Adipose tissue (tissue), 3 donors: Measurements from ENCODE around the gene SLF1. TPM values are rescaled to one million over a fixed set of nuclear protein-coding genes. Genes with fewer than 3 reads are reported as not detected.
"Not testable (repeated sequence)": the region's sequence is repeated elsewhere in the genome, so short reads cannot be mapped to it uniquely, and the experiment has no call there.

ENCODE experiments used
- H3K27ac ChIP-seq: one replicate; pipeline ENCODE4 v1.5.1; 2013; ENCODE audit warnings: low read depth, low read length
- WGBS, 3 donors: extraction: QIAGEN DNeasy Blood & Tissue Kit; methylation state at CpG; one replicate each; pipeline ENCODE4 v1.1.7; 2013; 5-methylcytosine and 5-hydroxymethylcytosine counted together
- polyA plus RNA-seq, 3 donors: library from polyadenylated mRNA; stranded (reverse); fragments of 200-250 nt; gene quantifications; one replicate each; pipeline ENCODE4 v1.2.3, GENCODE V29; 2013
- donor health status: healthy with polysubstance abuse.
- donor health status: Bipolar disorder and iron deficiency.
- donor health status: healthy.

SLF1 gene
- polyA plus RNA-seq = 1 to 10 TPM; 1.0 to 1.8 (median 1.6) TPM

- 0 to 1% (median 0%) methylated on average over 63 of the region's 63 CpGs for WGBS, 3 donors
- H3K27ac ChIP-seq = no peak within 1 kb of the TSS
Observed at GRCh38 chr5:94618493-94619328, at the start of gene SLF1, which contains the start of gene KIAA0825. Gene SLF1, plus strand, starts transcription at chr5:94618669. Its CDS starts 10,142 bp downstream, at chr5:94628811. Gene KIAA0825, minus strand, starts transcription at chr5:94618604. Its CDS starts 81,478 bp downstream, at chr5:94537126.

- no peak overlapping the region for H3K27ac ChIP-seq
Observed at GRCh38 chr5:94571415-94571814, 47.1 kb upstream of the SLF1 start.

GRCh38 chr5:94573349-94573748, 45.1 kb upstream of the SLF1 start:
- not testable (repeated sequence) for H3K27ac ChIP-seq
- 83 to 96% (median 88%) methylated on average over 1 of the region's 1 CpG for WGBS, 3 donors

- 79 to 85% (median 80%) methylated on average over 4 of the region's 4 CpGs for WGBS, 3 donors
Observed at GRCh38 chr5:94575196-94575595, 43.3 kb upstream of the SLF1 start.

GRCh38 chr5:94577466-94578245, 40.8 kb upstream of the SLF1 start:
- no peak overlapping the region for H3K27ac ChIP-seq

More at GRCh38 chr5:94575196-94575595, 43.3 kb upstream of the SLF1 start:
- no peak overlapping the region for H3K27ac ChIP-seq

- no peak overlapping the region for H3K27ac ChIP-seq
- WGBS, 3 donors = 63 to 97% (median 67%) methylated on average over 7 of the region's 7 CpGs
Observed at GRCh38 chr5:94595281-94595840, 23.1 kb upstream of the SLF1 start.

GRCh38 chr5:94613583-94613982, 4.9 kb upstream of the SLF1 start:
- 43 to 80% (median 80%) methylated on average over 2 of the region's 2 CpGs for WGBS, 3 donors
- no peak overlapping the region for H3K27ac ChIP-seq

- no peak overlapping the region for H3K27ac ChIP-seq
- 74 to 96% (median 88%) methylated on average over 2 of the region's 2 CpGs for WGBS, 3 donors
Observed at GRCh38 chr5:94614156-94614805, 4.2 kb upstream of the SLF1 start.

- 92 to 99% (median 97%) methylated on average over 3 of the region's 3 CpGs for WGBS, 3 donors
- no peak overlapping the region for H3K27ac ChIP-seq
Observed at GRCh38 chr5:94615862-94616261, 2.6 kb upstream of the SLF1 start.

- 0% methylated on average over 23 of the region's 23 CpGs for WGBS, 3 donors
Observed at GRCh38 chr5:94618029-94618492, 408 bp upstream of the SLF1 start.

GRCh38 chr5:94620256-94620655, 1.8 kb downstream of the SLF1 start:
- no peak overlapping the region for H3K27ac ChIP-seq
- WGBS, 3 donors = 75 to 96% (median 84%) methylated on average over 5 of the region's 5 CpGs

More at GRCh38 chr5:94618029-94618492, 408 bp upstream of the SLF1 start:
- no peak overlapping the region for H3K27ac ChIP-seq

- H3K27ac ChIP-seq = no peak overlapping the region
- whole genome bisulfite sequencing, 3 donors = 57 to 74% (median 72%) methylated on average over 5 of the region's 5 CpGs
Observed at GRCh38 chr5:94621763-94622162, 3.3 kb downstream of the SLF1 start.

- H3K27ac ChIP-seq = no peak overlapping the region
Observed at GRCh38 chr5:94623011-94623410, 4.5 kb downstream of the SLF1 start.

- 50 to 75% (median 72%) methylated on average over 2 of the region's 2 CpGs for whole genome bisulfite sequencing, 3 donors
- H3K27ac ChIP-seq = no peak overlapping the region
Observed at GRCh38 chr5:94623877-94624276, 5.4 kb downstream of the SLF1 start.

GRCh38 chr5:94627191-94627590, 8.7 kb downstream of the SLF1 start:
- WGBS, 3 donors = 77 to 100% (median 95%) methylated on average over 1 of the region's 1 CpG
- no peak overlapping the region for H3K27ac ChIP-seq

- 62 to 80% (median 74%) methylated on average over 2 of the region's 2 CpGs for WGBS, 3 donors
- H3K27ac ChIP-seq = no peak overlapping the region
Observed at GRCh38 chr5:94632024-94632423, 13.6 kb downstream of the SLF1 start.

- WGBS, 3 donors = 98% methylated on average over 3 of the region's 3 CpGs
- H3K27ac ChIP-seq = no peak overlapping the region
Observed at GRCh38 chr5:94640176-94640575, 21.7 kb downstream of the SLF1 start.

- no peak overlapping the region for H3K27ac ChIP-seq
- 96 to 99% (median 97%) methylated on average over 3 of the region's 3 CpGs for WGBS, 3 donors
Observed at GRCh38 chr5:94645053-94645452, 26.6 kb downstream of the SLF1 start.

- no peak overlapping the region for H3K27ac ChIP-seq
Observed at GRCh38 chr5:94646758-94647157, 28.3 kb downstream of the SLF1 start.
